HG03280 (cell line): ENCODE measurements around the gene MGAT4C.
"Not testable (repeated sequence)": the region's sequence is repeated elsewhere in the genome, so short reads cannot be mapped to it uniquely, and the experiment has no call there.

Experiments
- ATAC-seq: cut with Tn5 transposase; IDR thresholded peaks from one replicate; pipeline ENCODE4 v1.9.1; 2021; ENCODE audit warnings: mild to moderate bottlenecking, moderate library complexity; ENCODE audit not compliant: unreplicated experiment

MGAT4C gene

DNA sequence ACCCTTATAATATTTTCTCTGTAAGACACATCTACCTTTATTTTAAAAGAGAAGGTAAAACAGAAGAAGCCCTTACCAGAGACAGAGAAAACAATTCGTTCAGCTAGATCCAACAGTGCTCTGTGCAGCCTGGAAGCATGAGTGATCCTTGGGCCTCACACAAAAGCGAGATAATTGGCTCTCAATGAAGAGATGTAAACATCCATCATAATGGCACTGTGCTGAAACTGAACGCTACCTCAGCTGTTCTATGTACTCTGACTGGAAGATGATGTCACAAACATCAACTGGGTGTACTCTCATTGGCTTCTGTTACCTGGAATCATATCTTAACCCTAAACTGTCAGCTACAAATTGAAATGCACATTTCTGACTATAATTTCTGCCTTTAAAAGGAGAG, at the start of gene MGAT4C:
TSS of gene MGAT4C (minus strand) at position 229 of the 400 bp plus-strand sequence.
- ATAC-seq: no peak

- ATAC-seq: not testable (repeated sequence)
These were observed 40.2 kb upstream of the MGAT4C start for GRCh38 chr12:86296396-86296795.

- ATAC-seq: no peak
These were observed 37.6 kb upstream of the MGAT4C start for GRCh38 chr12:86293682-86294240.

DNA sequence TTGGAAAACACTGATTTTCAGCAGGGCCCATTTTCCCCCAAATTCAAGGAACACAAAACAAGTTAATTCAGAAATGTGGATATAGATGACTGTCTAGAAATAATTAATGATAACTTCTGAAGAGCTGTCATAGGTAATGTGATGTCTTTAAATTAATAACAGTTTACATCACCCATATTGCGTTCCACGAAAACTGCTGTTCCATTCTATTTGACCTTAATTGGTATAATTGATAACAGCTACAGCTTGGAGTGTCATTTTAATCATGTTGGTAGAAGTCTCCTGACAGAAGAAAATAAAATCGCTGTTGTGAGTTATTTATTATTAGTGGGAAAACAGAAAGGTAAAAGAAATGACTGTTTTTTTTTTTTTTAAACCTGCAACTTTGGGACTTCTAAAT, 36.3 kb upstream of the MGAT4C start:
- ATAC-seq: no peak

DNA sequence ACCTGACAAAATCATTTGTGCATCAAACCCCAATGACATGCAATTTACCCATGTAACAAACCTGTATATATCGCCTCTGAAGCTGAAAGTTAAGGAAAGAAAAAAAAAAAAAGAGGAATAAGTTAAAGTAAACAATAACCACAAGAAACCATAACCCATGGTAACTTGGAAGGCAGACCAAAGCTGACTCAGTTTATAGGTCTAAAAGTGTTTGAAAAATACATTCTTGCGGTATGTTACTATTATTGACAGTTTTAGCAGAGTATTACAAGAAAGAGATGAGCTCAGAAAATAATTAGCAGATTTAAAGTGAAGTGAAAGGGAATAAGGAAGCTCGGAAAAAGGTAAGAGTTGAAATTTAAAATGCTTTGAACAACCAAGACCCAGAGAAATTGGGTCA, 34.4 kb upstream of the MGAT4C start:
- ATAC-seq: no peak

DNA sequence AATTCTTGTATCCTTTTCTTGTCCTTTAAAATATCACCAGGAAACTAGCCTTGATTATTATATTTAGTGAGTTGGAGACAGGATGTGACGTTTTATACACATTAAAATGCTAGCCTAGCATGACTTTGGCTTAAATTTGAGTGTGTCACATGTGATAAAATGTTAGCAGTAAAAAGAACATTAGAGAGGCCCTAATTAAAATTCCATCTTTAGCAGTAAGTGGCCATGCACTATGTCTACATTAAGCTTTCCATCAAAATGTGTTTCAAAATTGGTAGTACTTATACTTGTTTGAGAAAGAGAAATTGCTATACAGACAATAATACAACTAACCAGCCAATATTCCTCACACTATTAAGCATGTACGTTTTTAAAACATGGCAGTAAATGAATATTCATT, 29.9 kb upstream of the MGAT4C start:
- no peak for ATAC-seq

GRCh38 chr12:86283620-86284019, 27.4 kb upstream of the MGAT4C start:
- ATAC-seq: no peak

DNA sequence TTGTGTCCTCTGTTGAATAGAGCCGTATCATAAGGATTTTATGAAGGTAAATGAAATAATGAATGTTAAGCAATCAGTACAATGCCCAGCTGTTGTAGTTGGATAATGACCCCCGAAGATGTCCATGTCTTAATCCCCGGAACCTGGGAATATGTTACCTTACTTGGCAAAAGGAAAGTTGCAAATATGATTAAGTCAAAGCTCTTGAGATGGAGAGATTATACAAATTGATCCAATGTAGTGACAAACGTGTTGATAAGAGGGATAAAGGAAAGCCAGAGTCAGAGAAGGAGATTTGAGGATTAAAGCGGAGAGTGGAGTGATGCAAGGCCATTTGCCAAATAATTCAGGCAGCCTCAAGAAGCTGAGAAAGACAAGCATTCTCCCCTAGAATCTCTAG, 19.2 kb upstream of the MGAT4C start:
- ATAC-seq: no peak

- no peak for ATAC-seq
These were observed 9.1 kb upstream of the MGAT4C start for GRCh38 chr12:86265329-86265695.

GRCh38 chr12:86264451-86265328, 8.5 kb upstream of the MGAT4C start:
- no peak for ATAC-seq

DNA sequence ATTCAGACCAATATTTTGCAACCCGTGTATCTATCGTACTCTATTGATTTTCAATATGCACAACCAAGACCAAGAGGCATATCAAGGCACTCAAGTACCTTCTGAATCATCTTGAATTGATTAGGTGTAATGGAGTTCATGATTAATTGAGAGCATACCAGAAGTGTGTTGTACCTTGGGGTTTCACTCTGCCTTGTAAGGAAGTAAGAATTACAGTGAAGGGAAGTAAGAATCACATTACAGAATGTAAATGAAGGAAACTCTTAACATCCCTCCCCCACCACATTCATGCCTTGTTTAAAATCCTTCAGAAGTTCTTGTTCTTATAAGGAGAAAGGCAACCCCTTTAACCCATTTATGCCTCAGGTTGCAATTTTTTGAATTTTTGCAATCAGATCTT, 5.4 kb upstream of the MGAT4C start:
- no peak for ATAC-seq

DNA sequence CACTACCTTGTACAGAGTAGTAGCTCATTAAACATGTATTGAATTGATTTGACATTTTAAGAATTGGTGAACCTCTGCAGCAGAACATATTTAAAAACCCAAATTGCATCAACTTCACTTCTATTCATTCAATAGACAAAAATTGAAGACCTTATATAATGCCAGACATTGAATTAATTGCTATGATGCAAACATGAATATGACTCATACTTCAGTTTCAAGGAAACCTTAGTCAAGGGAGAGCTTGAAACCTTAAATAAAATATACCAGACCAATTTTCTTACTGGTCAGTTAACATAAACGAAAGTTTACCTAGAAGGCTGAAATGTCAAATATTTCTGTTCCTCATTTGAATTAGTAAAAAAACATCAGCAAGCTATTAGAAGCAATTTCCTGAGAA, 5.0 kb upstream of the MGAT4C start:
- no peak for ATAC-seq

DNA sequence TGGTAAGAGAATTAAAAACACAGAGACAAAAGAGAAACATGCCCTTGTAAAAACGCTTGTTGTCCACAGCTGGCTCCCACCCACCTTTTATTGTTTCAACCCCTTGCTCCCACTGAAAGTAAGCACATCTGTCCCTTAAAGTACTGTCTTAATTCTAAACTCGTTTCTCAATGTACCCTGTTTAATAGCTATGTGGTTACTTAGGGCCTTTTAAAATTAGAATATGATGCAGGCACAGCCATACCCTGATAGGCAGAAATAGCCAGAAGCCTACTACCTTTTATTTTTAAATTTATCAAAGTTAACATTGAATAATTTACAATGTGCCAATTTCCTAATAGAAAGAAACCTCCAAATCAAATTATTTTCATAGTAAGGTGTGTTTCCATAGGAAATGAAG, 4.0 kb upstream of the MGAT4C start:
- no peak for ATAC-seq

DNA sequence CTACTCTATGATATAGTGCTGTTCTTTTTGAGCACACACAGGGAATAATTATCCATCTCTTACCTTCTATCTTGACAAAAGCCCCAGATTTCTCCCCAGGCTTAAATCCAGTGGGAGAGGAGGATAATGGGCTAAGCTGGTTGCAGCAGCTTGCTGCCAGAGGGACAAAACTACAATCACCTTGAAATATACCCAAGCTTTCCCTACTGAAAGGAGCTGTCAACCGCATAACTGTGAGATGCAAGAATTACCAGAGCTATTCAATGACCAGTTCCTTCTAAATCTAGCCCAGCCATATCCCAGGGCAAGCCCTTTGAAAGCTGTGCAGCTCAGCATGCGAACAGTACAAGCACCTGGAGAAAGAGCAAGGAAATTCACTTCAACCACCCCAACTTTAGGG, 943 bp upstream of the MGAT4C start:
- ATAC-seq: no peak

DNA sequence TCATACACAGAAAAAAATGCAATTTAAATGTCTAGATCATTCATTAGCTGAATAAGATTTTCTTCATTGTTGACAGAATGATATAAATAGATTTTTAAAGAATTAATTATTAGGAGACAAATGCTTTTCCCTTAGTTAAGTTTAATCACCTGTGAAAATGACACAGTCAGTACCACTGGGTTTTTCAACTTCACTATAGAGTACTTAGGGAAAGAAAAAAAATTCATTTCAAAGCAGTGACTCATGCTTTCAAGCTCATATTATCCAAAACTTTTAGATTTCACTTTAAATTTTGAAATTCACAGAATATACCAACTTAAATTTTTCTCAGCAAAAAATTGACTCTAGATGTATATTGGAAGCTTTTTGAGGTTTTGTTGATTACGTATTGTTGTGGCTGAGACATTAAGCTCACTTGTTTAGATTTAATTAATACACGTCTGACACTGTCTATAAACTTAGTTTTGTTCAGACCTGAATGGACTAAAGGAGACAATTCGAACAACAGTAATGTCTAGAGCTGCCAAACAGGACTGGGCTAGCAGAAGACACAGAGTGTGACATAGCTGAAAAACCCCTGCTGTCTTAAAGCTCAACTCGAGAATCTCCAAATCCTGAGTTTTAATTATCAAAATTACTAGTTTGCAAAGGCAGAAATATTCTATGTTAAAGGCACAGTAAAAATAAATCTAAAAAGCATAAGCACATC, 1.6 kb downstream of the MGAT4C start:
- ATAC-seq: no peak

GRCh38 chr12:86249851-86250250, 6.3 kb downstream of the MGAT4C start:
- no peak for ATAC-seq

DNA sequence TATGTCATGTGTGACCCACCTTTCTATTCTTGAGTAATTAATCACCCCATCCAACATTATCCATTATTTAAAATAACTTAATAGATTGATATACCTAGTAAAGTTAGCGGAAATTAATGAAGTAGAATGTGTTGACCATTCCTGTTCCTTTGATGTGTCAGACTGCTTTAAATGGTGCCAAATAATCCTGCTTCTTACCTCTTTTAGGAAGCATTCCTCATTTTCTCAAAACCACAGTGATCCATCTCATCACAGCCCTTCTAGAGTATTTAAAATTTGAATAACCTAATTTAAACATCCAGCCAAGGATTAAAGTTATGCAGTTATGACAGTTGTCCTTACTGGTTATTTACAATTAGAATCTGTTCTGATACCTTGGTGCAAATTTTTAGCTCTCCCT, 6.9 kb downstream of the MGAT4C start:
- no peak for ATAC-seq

GRCh38 chr12:86247871-86248270, 8.3 kb downstream of the MGAT4C start:
- ATAC-seq: no peak

- ATAC-seq: no peak
These were observed 14.6 kb downstream of the MGAT4C start for GRCh38 chr12:86241600-86241999.

GRCh38 chr12:86234316-86234855, 21.8 kb downstream of the MGAT4C start:
- no peak for ATAC-seq

- no peak for ATAC-seq
These were observed 23.1 kb downstream of the MGAT4C start for GRCh38 chr12:86233126-86233525.
